Activated CD4-positive, alpha-beta T cell treated with anti-CD3 and anti-CD28 coated beads, Interleukin-2, amount 10 ng/mL, durations not matched to agents 24 days and 14 days (primary cell): ENCODE data around the gene FGF7. TPM values are rescaled to one million over a fixed set of nuclear protein-coding genes. Genes with fewer than 3 reads are reported as not detected.
"Not testable (repeated sequence)": the region's sequence is repeated elsewhere in the genome, so short reads cannot be mapped to it uniquely, and the experiment has no call there.

Experiments used
- DNase-seq: peaks from one replicate; pipeline ENCODE4 v3.0.0; 2022
- H3K27ac Mint-ChIP-seq: one replicate; pipeline ENCODE4 v1.8.0; 2022; ENCODE audit warnings: mild to moderate bottlenecking, mixed read lengths
- H3K27me3 Mint-ChIP-seq: one replicate; pipeline ENCODE4 v1.8.0; 2022; ENCODE audit warnings: mixed read lengths
- H3K36me3 Mint-ChIP-seq: one replicate; pipeline ENCODE4 v1.8.0; 2022; ENCODE audit warnings: low read depth, mild to moderate bottlenecking, mixed read lengths
- H3K4me1 Mint-ChIP-seq: one replicate; pipeline ENCODE4 v1.8.0; 2021; ENCODE audit warnings: mixed read lengths
- H3K4me3 Mint-ChIP-seq: one replicate; pipeline ENCODE4 v1.8.0; 2022; ENCODE audit warnings: mild to moderate bottlenecking, moderate library complexity, mixed read lengths
- H3K9me3 Mint-ChIP-seq: one replicate; pipeline ENCODE4 v1.8.0; 2021; ENCODE audit warnings: mixed read lengths
- intact Hi-C: fragments of 100-400 bp; cut with micrococcal nuclease; formaldehyde crosslinking; loops from one replicate; pipeline ENCODE4 v1.15.1; 2023
- total RNA-seq: library from RNA; stranded (reverse); gene quantifications from 2 replicates; pipeline ENCODE4 v1.2.3, GENCODE V29; 2022

The FGF7 gene
- total RNA-seq, 1 donor from 2014 or later = not detected

- Mint-ChIP-seq H3K36me3 (no peaks in the 10 kb centered on the region), H3K9me3 (no peaks in the 10 kb centered on the region), H3K4me3 (no peak overlapping the region), H3K27ac (no peak overlapping the region), H3K4me1 (no peaks in the 10 kb centered on the region), H3K27me3 (peaks cover 22% of the 10 kb centered on the region)
- no peak for DNase-seq
- intact Hi-C loops = no loop called here
These were observed 37.4 kb downstream of the FGF7 start for GRCh38 chr15:49460411-49460941.

GRCh38 chr15:49462232-49462844 lies 39.3 kb downstream of the FGF7 start:
- Mint-ChIP-seq H3K4me1 (peaks cover 8% of the 10 kb centered on the region), H3K27me3 (peaks cover 16% of the 10 kb centered on the region)

GRCh38 chr15:49464522-49464921 lies 41.5 kb downstream of the FGF7 start:
- Mint-ChIP-seq H3K27ac (no peak overlapping the region), H3K4me1 (peaks cover 8% of the 10 kb centered on the region), H3K36me3 (no peaks in the 10 kb centered on the region), H3K4me3 (no peak overlapping the region), H3K9me3 (no peaks in the 10 kb centered on the region), H3K27me3 (peaks cover 11% of the 10 kb centered on the region)
- intact Hi-C loops = no loop called here
- DNase-seq = no peak

More at GRCh38 chr15:49462232-49462844, 39.3 kb downstream of the FGF7 start:
- no peak overlapping the region for H3K27ac Mint-ChIP-seq
- H3K36me3 Mint-ChIP-seq = no peaks in the 10 kb centered on the region
- no peak for DNase-seq
- H3K4me3 Mint-ChIP-seq = no peak overlapping the region
- intact Hi-C loops = no loop called here
- H3K9me3 Mint-ChIP-seq = no peaks in the 10 kb centered on the region

DNA sequence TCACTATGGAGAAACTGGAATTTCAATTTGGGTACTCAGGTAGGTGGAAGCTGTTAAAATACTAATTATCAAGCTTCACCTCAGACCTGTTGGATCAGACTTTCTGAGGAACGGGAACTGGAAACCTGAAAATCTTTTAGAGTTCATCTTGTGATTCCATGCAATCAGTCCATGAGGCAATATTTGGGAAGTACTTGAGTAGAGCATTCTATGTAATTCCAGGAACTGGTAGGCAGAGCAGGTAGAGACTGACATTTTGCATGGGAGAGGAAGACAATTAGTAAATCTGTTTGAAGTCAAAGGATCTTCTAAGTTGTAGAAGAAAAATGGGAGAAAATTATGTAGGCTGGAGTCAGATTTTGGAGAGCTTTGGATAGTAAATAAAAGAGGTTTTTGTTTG lies 43.1 kb downstream of the FGF7 start:
- no peaks in the 10 kb centered on the region for H3K36me3 Mint-ChIP-seq
- intact Hi-C loops = no loop called here
- DNase-seq = no peak
- no peaks in the 10 kb centered on the region for H3K9me3 Mint-ChIP-seq
- H3K4me3 Mint-ChIP-seq = no peak overlapping the region
- H3K27me3 Mint-ChIP-seq = peaks cover 5% of the 10 kb centered on the region
- H3K27ac Mint-ChIP-seq = no peak overlapping the region
- H3K4me1 Mint-ChIP-seq = peaks cover 8% of the 10 kb centered on the region

- Mint-ChIP-seq H3K4me3 (no peak overlapping the region), H3K36me3 (no peaks in the 10 kb centered on the region), H3K27me3 (peaks cover 9% of the 10 kb centered on the region), H3K27ac (no peak overlapping the region), H3K9me3 (no peaks in the 10 kb centered on the region), H3K4me1 (peaks cover 18% of the 10 kb centered on the region)
- intact Hi-C loops = no loop called here
- DNase-seq = no peak
These were observed 44.9 kb downstream of the FGF7 start for GRCh38 chr15:49467746-49468480.

- DNase-seq = no peak
- peaks cover 9% of the 10 kb centered on the region for H3K27me3 Mint-ChIP-seq
- intact Hi-C loops = no loop called here
- no peaks in the 10 kb centered on the region for H3K9me3 Mint-ChIP-seq
- H3K36me3 Mint-ChIP-seq = no peaks in the 10 kb centered on the region
- H3K4me1 Mint-ChIP-seq = peaks cover 18% of the 10 kb centered on the region
- no peak overlapping the region for H3K27ac Mint-ChIP-seq
- no peak overlapping the region for H3K4me3 Mint-ChIP-seq
These were observed 45.4 kb downstream of the FGF7 start for GRCh38 chr15:49468481-49468839.

- not testable (repeated sequence) for H3K9me3 Mint-ChIP-seq, H3K27ac Mint-ChIP-seq, H3K4me3 Mint-ChIP-seq, H3K36me3 Mint-ChIP-seq
- Mint-ChIP-seq H3K27me3 (peaks cover 13% of the 10 kb centered on the region), H3K4me1 (peaks cover 16% of the 10 kb centered on the region)
- intact Hi-C loops = loop anchor here (5.0 kb wide), 1 partner anchor 676 kb away; no protein-coding TSS in a partner anchor
- peak; percentile 71 for DNase-seq
These were observed 48.2 kb downstream of the FGF7 start for GRCh38 chr15:49471248-49471647.

DNA sequence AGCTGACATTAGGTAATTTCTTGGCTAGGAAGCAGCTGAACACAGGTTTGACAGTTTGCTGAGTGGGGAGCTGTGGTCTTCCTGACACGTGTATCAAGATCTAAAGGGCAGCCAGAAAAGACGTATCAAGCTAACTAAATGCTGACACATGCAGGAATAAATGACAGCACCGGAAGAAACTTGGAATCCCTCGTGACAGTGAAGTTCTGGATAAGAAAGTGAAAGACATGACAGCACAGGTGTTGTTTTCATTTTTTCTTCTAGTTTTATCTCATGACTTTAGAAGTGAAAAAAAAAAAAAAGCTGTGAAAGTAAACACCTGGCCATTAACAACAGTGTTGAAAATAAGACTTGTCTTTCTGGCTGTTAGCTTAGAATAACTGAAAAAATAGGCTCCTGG lies 48.7 kb downstream of the FGF7 start:
- DNase-seq = peak; percentile 72
- Mint-ChIP-seq H3K4me1 (peaks cover 15% of the 10 kb centered on the region), H3K27ac (no peak overlapping the region), H3K9me3 (no peaks in the 10 kb centered on the region), H3K36me3 (no peaks in the 10 kb centered on the region), H3K4me3 (peak overlapping the region; percentile 3), H3K27me3 (peaks cover 13% of the 10 kb centered on the region)
- intact Hi-C loops = loop anchor here (5.0 kb wide), 1 partner anchor 676 kb away; no protein-coding TSS in a partner anchor

GRCh38 chr15:49472338-49472737 lies 49.3 kb downstream of the FGF7 start:
- Mint-ChIP-seq H3K27ac (no peak overlapping the region), H3K9me3 (no peaks in the 10 kb centered on the region)
- intact Hi-C loops = loop anchor here (5.0 kb wide), 1 partner anchor 675 kb away; no protein-coding TSS in a partner anchor

DNA sequence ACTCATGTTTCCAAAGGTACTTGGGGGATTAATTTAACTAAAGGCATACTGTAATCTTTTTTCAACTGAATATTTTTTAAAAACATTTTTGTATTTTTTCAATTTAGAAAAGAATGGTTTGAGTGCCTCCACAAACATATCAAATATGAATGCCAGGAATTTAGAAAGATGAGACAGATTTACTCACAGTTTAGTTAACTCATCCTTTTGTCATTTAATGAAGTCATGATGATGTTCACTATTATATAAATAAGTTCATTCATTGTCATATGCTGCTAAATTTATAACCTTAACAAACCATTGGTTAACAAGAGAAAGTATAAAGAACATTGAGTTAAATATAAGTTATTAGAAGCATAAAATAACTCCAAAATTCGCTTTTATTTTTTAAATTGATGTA lies 50.0 kb downstream of the FGF7 start:
- Mint-ChIP-seq H3K27me3 (peaks cover 13% of the 10 kb centered on the region), H3K27ac (no peak overlapping the region), H3K36me3 (no peaks in the 10 kb centered on the region), H3K4me1 (peaks cover 10% of the 10 kb centered on the region), H3K9me3 (no peaks in the 10 kb centered on the region), H3K4me3 (no peak overlapping the region)
- intact Hi-C loops = loop anchor here (5.0 kb wide), 1 partner anchor 674 kb away; no protein-coding TSS in a partner anchor
- no peak for DNase-seq

More at GRCh38 chr15:49472338-49472737, 49.3 kb downstream of the FGF7 start:
- Mint-ChIP-seq H3K27me3 (peaks cover 13% of the 10 kb centered on the region), H3K4me1 (peaks cover 10% of the 10 kb centered on the region), H3K36me3 (no peaks in the 10 kb centered on the region), H3K4me3 (no peak overlapping the region)
- no peak for DNase-seq

DNA sequence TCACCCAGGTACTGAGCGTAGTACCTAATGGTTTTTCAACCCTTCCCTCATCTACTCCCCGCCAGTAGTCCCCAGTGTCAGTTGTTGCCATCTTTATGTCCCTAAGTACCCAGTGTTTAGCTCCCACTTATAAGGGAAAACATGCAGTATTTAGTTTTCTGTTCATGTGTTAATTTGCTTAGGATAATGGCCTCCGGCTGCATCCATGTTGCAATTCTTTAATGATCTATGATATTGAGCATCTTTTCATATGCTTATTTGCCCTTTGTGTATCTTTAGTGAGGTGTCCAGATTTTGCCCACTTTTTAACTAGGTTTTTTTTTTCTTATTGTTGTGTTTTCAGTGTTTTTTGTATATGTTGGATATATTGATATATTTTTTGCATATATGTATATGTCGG lies 55.0 kb downstream of the FGF7 start:
- intact Hi-C loops, H3K36me3 Mint-ChIP-seq, H3K27ac Mint-ChIP-seq, H3K9me3 Mint-ChIP-seq, H3K27me3 Mint-ChIP-seq, H3K4me1 Mint-ChIP-seq, H3K4me3 Mint-ChIP-seq, DNase-seq: not testable (repeated sequence)

- H3K4me1 Mint-ChIP-seq, H3K9me3 Mint-ChIP-seq, H3K36me3 Mint-ChIP-seq, H3K27ac Mint-ChIP-seq, intact Hi-C loops, DNase-seq, H3K27me3 Mint-ChIP-seq, H3K4me3 Mint-ChIP-seq: not testable (repeated sequence)
These were observed 55.9 kb downstream of the FGF7 start for GRCh38 chr15:49478982-49479381.

DNA sequence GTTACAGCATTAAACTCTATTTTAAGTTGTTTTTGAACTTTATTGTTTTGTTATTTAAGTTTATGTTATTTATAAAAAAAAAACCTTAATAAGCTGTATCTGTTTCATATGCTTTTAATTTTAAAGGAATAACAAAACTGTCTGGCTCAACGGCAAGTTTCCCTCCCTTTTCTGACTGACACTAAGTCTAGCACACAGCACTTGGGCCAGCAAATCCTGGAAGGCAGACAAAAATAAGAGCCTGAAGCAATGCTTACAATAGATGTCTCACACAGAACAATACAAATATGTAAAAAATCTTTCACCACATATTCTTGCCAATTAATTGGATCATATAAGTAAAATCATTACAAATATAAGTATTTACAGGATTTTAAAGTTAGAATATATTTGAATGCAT lies 62.4 kb downstream of the FGF7 start:
- H3K27ac Mint-ChIP-seq, H3K9me3 Mint-ChIP-seq, H3K4me3 Mint-ChIP-seq, H3K27me3 Mint-ChIP-seq, DNase-seq, H3K36me3 Mint-ChIP-seq, H3K4me1 Mint-ChIP-seq, intact Hi-C loops: not testable (repeated sequence)

DNA sequence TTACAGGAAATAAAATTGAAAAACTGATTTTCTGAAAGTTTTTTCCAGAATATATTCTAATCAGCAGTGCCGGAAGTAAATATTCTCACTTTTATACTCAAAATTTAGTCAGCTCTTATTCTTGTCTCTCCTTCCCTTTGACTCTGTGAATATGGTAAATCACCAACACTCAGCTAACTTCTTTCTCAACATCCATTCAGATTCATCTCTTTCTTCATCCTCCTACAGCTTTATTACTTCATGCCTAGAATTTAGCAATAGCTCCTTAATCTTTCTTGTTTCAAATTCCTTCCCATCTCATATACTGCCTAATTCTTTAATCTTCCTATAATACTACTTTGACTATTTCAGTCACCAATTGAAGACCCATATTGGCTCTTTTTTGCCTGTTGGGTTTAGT lies 67.9 kb downstream of the FGF7 start:
- Mint-ChIP-seq H3K4me3 (no peak overlapping the region), H3K9me3 (no peaks in the 10 kb centered on the region), H3K36me3 (no peaks in the 10 kb centered on the region), H3K27me3 (peaks cover 5% of the 10 kb centered on the region), H3K4me1 (no peaks in the 10 kb centered on the region), H3K27ac (no peak overlapping the region)
- intact Hi-C loops = no loop called here
- DNase-seq = no peak
